ENCODE data around the gene UNC45B. TPM values are rescaled to one million over a fixed set of nuclear protein-coding genes. Genes with fewer than 3 reads are reported as not detected.

Gene UNC45B
- total and polyA plus RNA-seq, 2 of the 4 experiments (the other 2 are of a cell fraction) = not detected

- POLR2A ChIA-PET (ENCODE audit: unreplicated experiment) = interaction anchor here (0.6 kb wide), 1 partner anchor 61 kb away, joined by 3 read pairs; no protein-coding TSS in a partner anchor
- ATAC-seq (ENCODE audit: low read depth) (no peak), DNase-seq (no peak)
- no peak overlapping the region for H3K23ac ChIP-seq (ENCODE audit: low read depth, low read length)
- no peak overlapping the region for H4K91ac ChIP-seq (ENCODE audit: insufficient read depth, low read depth, low read length)
- H2BK120ac ChIP-seq (ENCODE audit: low read depth, low read length) = no peak overlapping the region
- no peak overlapping the region for H3K4me2 ChIP-seq (ENCODE audit: low read depth, low read length)
- H3K4me1 ChIP-seq (ENCODE audit: control insufficient read depth, insufficient read depth, low read length) = no peaks in the 10 kb centered on the region
- H4K20me1 ChIP-seq (ENCODE audit: insufficient read depth, low read length) = no peaks in the 10 kb centered on the region
- WGBS, 2 experiments (ENCODE audit: extremely low coverage in 2 of 2, insufficient read length in 1 of 2) = no CpG with 5 or more reads among the region's 11 CpGs
- no peak overlapping the region for H4K5ac ChIP-seq (ENCODE audit: low read depth, low read length)
- intact Hi-C loops (cut with micrococcal nuclease) (loop anchor here (10.0 kb wide), 1 partner anchor 104 kb away; no protein-coding TSS in a partner anchor), in situ Hi-C loops (cut with MboI; ENCODE audit: low sequenced_read_pairs) (no loop called here), dilution Hi-C loops (cut with HindIII; ENCODE audit: low sequenced_read_pairs, unreplicated experiment) (loop anchor here (25.0 kb wide), 1 partner anchor 346 kb away; the partner anchor contains the start of gene SLFN12L)
- no peak overlapping the region for H3K9ac ChIP-seq (ENCODE audit: low read depth, low read length)
- H3K4ac ChIP-seq (ENCODE audit: low read depth, low read length) = no peak overlapping the region
- TF ChIP-seq BHLHE40 (IDR thresholded peaks at IDR 0.05; ENCODE audit: low read depth, low read length) = no peak
- BruUV-seq (replicated peaks) = no TSS peak
- H3K36me3 ChIP-seq (ENCODE audit: control insufficient read depth, insufficient read depth, low read length) = no peaks in the 10 kb centered on the region
- H3K9me1 ChIP-seq (ENCODE audit: insufficient read depth, low read length) = no peaks in the 10 kb centered on the region
- CTCF ChIA-PET = no interaction called here
- no peak overlapping the region for H2BK15ac ChIP-seq (ENCODE audit: low read depth, low read length)
- H2BK5ac ChIP-seq (ENCODE audit: low read depth, low read length, poor library complexity, severe bottlenecking) = no peak overlapping the region
- H3K27ac ChIP-seq (ENCODE audit: insufficient read depth, low read length) = no peak overlapping the region
- H3K79me1 ChIP-seq (ENCODE audit: low read depth in 1 of 2, low read length in 2 of 2) = no peaks in the 10 kb centered on the region
- no peaks in the 10 kb centered on the region for H3K9me3 ChIP-seq (ENCODE audit: control insufficient read depth, insufficient read depth, low read length)
- no peak overlapping the region for H3K14ac ChIP-seq (replicated peaks; ENCODE audit: low read depth, low read length)
- H2AK5ac ChIP-seq (ENCODE audit: low read depth, low read length) = no peak overlapping the region
- H2AFZ ChIP-seq (replicated peaks; ENCODE audit: low read length, poor library complexity) = no peak overlapping the region
- no peak overlapping the region for H3K4me3 ChIP-seq (ENCODE audit: insufficient read depth, low read depth, low read length)
- H2AK9ac ChIP-seq (replicated peaks; ENCODE audit: low read depth, low read length, poor library complexity) = no peak overlapping the region
- no peak overlapping the region for H2BK20ac ChIP-seq (ENCODE audit: low read depth, low read length)
- no peak overlapping the region for H3K56ac ChIP-seq (ENCODE audit: extremely low read depth, insufficient read depth, low read length)
- H3K27me3 ChIP-seq (ENCODE audit: control insufficient read depth, insufficient read depth, low read length) = peaks cover 3% of the 10 kb centered on the region
- no peak overlapping the region for H3K18ac ChIP-seq (ENCODE audit: low read depth, low read length)
- no peak overlapping the region for H4K8ac ChIP-seq (ENCODE audit: low read depth in 2 of 2, low read length in 2 of 2)
These were observed 43.5 kb downstream of the UNC45B start for GRCh38 chr17:35191001-35191695.

Measured in IMR-90 (cell line).